ENCODE data around the gene PTPN18.

The PTPN18 gene

GRCh38 chr2:130369311-130369964, 13.6 kb downstream of the PTPN18 start:
- no peak overlapping the region for H3K4me3 ChIP-seq (ENCODE audit: low read depth, low read length)
- DNase-seq (ENCODE audit: low read depth, low spot score) = no peak
- in situ Hi-C loops (cut with HindIII; ENCODE audit: low sequenced_read_pairs) = no loop called here
- no peak for TF ChIP-seq CTCF (IDR thresholded peaks at IDR 0.05; ENCODE audit: low read depth, low read length)

DNA sequence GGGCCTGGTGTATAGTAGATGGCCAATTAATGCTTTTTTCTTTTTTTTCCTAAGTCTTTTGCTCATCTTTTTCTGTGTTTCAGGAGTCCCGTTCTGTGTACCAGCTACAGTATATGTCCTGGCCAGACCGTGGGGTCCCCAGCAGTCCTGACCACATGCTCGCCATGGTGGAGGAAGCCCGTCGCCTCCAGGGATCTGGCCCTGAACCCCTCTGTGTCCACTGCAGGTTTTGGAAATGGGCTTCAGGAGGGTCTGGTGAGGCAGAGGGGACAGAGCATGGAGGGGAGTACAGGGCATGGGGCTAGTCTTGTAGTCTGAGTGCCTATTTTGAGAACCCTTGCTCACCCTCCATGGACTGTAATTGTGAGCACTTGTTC, 14.1 kb downstream of the PTPN18 start:
- in situ Hi-C loops (cut with HindIII; ENCODE audit: low sequenced_read_pairs) = no loop called here
- no peak overlapping the region for H3K4me3 ChIP-seq (ENCODE audit: low read depth, low read length)
- DNase-seq (ENCODE audit: low read depth, low spot score) = no peak
- no peak for TF ChIP-seq CTCF (IDR thresholded peaks at IDR 0.05; ENCODE audit: low read depth, low read length)

DNA sequence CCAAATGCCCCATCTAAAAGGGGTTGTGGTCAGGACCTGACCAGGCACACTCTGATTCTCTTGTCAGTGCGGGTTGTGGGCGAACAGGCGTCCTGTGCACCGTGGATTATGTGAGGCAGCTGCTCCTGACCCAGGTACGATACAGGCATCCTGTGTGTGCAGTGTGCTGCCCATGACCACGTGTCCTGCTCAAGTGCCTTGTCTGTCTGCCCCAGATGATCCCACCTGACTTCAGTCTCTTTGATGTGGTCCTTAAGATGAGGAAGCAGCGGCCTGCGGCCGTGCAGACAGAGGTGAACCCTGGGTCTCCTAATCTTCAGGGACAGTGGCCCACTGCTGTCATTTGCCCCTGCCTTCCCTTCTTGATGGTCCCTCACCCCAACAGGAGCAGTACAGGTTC, 14.6 kb downstream of the PTPN18 start:
- DNase-seq (ENCODE audit: low read depth, low spot score) = no peak
- in situ Hi-C loops (cut with HindIII; ENCODE audit: low sequenced_read_pairs) = no loop called here
- H3K4me3 ChIP-seq (ENCODE audit: low read depth, low read length) = no peak overlapping the region
- TF ChIP-seq CTCF (IDR thresholded peaks at IDR 0.05; ENCODE audit: low read depth, low read length) = no peak

GRCh38 chr2:130371723-130372054, 15.8 kb downstream of the PTPN18 start:
- TF ChIP-seq CTCF (IDR thresholded peaks at IDR 0.05; ENCODE audit: low read depth, low read length) = no peak
- peak overlapping the region; percentile 86 for H3K4me3 ChIP-seq (ENCODE audit: low read depth, low read length)
- peak; percentile 50 for DNase-seq (ENCODE audit: low read depth, low spot score)
- in situ Hi-C loops (cut with HindIII; ENCODE audit: low sequenced_read_pairs) = no loop called here

DNA sequence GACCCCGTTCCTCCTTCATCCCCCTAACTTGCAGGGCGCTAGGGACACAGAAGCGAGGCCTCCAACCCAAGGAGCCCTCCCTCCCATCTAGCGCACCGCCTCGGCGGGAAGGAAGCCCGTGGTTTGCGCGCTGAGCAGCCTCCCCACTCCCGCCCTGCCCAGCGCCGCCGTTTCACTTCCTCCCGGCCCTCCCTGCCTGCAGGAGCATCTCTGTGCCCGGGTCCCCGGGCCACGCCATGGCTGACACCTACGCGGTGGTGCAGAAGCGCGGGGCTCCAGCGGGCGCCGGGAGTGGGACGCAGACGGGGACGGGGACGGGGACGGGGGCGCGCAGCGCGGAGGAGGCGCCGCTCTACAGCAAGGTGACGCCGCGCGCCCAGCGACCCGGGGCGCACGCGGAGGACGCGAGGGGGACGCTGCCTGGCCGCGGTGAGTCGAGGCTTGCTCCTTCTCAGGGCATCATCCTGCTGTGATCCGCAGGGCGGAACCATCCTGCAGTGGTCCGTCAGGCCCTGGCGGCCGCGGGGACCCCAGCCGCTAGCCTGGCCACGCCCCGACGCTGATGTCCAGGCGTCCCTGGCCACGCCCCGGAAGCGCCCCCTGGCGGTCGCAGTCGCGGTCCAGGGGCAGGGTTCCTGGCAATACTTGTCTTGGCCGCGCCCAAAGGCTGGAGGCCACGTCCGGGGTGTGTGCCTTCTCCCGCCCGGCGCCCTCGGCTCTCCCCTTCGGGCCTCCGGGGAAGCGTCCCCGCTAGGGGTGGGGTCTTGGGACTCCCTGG, 16.4 kb downstream of the PTPN18 start:
- in situ Hi-C loops (cut with HindIII; ENCODE audit: low sequenced_read_pairs) = no loop called here
- TF ChIP-seq CTCF (IDR thresholded peaks at IDR 0.05; ENCODE audit: low read depth, low read length) = peak; percentile 75
- DNase-seq (ENCODE audit: low read depth, low spot score) = peak; percentile 79
- peak overlapping the region; percentile 86 for H3K4me3 ChIP-seq (ENCODE audit: low read depth, low read length)

GRCh38 chr2:130372833-130373807, 17.3 kb downstream of the PTPN18 start:
- peak; percentile 6 for DNase-seq (ENCODE audit: low read depth, low spot score)

More at GRCh38 chr2:130372833-130373807, 17.3 kb downstream of the PTPN18 start:
- in situ Hi-C loops (cut with HindIII; ENCODE audit: low sequenced_read_pairs) = no loop called here
- peak overlapping the region; percentile 86 for H3K4me3 ChIP-seq (ENCODE audit: low read depth, low read length)
- TF ChIP-seq CTCF (IDR thresholded peaks at IDR 0.05; ENCODE audit: low read depth, low read length) = no peak
